Measurements from ENCODE around the gene GOT2. TPM values are rescaled to one million over a fixed set of nuclear protein-coding genes. Genes with fewer than 3 reads are reported as not detected.
"Not testable (repeated sequence)": the region's sequence is repeated elsewhere in the genome, so short reads cannot be mapped to it uniquely, and the experiment has no call there.

The GOT2 gene
- polyA plus RNA-seq, 1 of the 3 experiments (the other 2 are of a cell fraction): 69.2 TPM

DNA sequence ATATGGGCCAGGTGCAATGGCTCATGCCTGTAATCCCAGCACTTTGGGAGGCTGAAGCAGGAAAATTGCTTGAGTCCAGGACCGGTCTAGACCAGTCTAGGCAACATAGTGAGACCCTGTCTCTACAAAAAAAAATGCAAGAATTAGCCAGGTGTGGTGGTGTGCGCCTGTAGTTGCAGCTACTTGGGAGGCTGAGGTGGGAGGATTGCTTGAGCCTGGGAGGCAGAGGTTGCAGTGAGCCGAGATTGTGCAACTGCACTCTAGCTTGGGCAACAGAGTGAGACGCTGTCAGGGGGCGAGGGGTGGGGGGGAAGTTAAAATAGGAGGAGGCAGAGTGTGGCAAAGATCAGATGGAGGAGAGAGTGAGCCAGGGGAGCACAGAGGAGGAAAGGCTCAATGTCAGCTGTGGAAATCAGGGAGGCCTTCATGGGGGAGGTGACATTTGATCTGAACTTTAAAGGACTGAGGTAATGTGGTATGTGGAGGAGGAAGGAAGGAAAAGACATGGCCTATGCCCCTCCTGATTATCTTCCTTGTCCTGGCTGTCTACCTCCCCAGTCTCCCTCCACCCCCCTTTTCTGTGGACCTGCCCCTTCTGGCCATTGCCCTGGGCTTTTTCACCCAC, 4.7 kb upstream of the GOT2 start (continued):
- TF ChIP-seq, protein P1, sequence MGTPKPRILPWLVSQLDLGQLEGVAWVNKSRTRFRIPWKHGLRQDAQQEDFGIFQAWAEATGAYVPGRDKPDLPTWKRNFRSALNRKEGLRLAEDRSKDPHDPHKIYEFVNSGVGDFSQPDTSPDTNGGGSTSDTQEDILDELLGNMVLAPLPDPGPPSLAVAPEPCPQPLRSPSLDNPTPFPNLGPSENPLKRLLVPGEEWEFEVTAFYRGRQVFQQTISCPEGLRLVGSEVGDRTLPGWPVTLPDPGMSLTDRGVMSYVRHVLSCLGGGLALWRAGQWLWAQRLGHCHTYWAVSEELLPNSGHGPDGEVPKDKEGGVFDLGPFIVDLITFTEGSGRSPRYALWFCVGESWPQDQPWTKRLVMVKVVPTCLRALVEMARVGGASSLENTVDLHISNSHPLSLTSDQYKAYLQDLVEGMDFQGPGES (IDR thresholded peaks at IDR 0.05; ENCODE audit: low read depth, low read length): no peak
- TF ChIP-seq RFX5 (IDR thresholded peaks at IDR 0.05; ENCODE audit: low read length) (no peak), NRF1 (IDR thresholded peaks at IDR 0.05; ENCODE audit: low read depth, low read length) (no peak), POLR2AphosphoS5 (IDR thresholded peaks at IDR 0.05; ENCODE audit: low read depth, low read length) (no peak)

DNA sequence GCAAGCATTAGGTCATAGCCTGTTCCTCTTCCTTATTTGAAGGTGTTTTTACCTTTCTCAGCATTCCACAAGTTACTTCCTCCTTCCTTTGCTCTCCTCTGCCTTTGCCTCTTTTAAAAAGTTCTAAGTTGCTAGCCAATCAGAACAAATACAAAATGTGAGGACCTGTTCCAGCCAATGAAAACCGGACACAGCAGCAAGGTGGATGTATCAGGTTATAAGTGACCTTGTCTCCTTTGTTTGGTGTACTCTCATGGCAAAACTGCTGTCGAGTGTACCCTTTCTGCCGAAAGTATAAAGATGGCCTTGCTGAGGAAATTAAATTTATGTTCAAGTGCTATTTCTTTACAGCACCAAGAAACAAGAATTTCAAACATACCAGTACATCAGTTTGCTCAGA, 2.2 kb upstream of the GOT2 start:
- CTCF ChIA-PET; H4K20me1 ChIP-seq (ENCODE audit: insufficient read depth): not testable (repeated sequence)
- 80% methylated on average over 3 of the region's 3 CpGs for whole genome bisulfite sequencing (ENCODE audit: low lambda C conversion rate)

DNA sequence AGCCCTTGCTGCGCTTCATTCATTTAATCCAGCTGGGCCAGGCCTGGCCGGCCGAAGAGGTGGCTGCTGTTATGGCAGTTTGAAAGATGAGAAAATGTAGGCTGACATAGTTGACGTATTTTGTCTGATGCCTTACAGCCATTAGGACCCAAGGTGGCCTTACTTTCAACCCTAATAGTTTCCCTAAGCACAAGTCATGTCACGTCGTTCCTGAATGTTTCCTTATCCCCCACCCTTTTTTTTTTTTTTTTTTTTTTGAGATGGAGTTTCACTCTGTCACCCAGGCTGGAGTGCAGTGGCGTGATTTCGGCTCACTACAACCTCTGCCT, 307 bp upstream of the GOT2 start:
- H3K9me3 ChIP-seq: no peaks in the 10 kb centered on the region
- peaks cover 46% of the 10 kb centered on the region for H3K79me2 ChIP-seq (ENCODE audit: insufficient read depth)
- peak overlapping the region; percentile 86; the same call in 1 of the 2 replicates for H3K4me2 ChIP-seq
- H4K20me1 ChIP-seq (ENCODE audit: insufficient read depth): peaks cover 7% of the 10 kb centered on the region; the same call in 1 of the 2 replicates
- WGBS (ENCODE audit: low lambda C conversion rate): 70% methylated on average over 5 of the region's 8 CpGs
- ChIA-PET POLR2A (no interaction called here), CTCF (interaction anchor here (0.5 to 1.8 kb wide), 9 partner anchors 9 to 70 kb away, joined by 3 to 7 read pairs (median 4); no protein-coding TSS in a partner anchor)
- no peaks in the 10 kb centered on the region for H3K9me2 ChIP-seq
- no peak for DNase-seq
- no peak overlapping the region for H3K9ac ChIP-seq
- TF ChIP-seq, protein P2, sequence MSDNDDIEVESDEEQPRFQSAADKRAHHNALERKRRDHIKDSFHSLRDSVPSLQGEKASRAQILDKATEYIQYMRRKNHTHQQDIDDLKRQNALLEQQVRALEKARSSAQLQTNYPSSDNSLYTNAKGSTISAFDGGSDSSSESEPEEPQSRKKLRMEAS (IDR thresholded peaks at IDR 0.05; ENCODE audit: low read depth): no peak
- TF ChIP-seq, protein P3, sequence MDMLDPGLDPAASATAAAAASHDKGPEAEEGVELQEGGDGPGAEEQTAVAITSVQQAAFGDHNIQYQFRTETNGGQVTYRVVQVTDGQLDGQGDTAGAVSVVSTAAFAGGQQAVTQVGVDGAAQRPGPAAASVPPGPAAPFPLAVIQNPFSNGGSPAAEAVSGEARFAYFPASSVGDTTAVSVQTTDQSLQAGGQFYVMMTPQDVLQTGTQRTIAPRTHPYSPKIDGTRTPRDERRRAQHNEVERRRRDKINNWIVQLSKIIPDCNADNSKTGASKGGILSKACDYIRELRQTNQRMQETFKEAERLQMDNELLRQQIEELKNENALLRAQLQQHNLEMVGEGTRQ (IDR thresholded peaks at IDR 0.05; ENCODE audit: borderline replicate concordance, low read depth, low read length): no peak
- no peak for TF ChIP-seq RXRA (IDR thresholded peaks at IDR 0.05; ENCODE audit: borderline replicate concordance, low read depth)
- no peak for TF ChIP-seq TCF12 (IDR thresholded peaks at IDR 0.05)
- TF ChIP-seq GATA2 (CRISPR knock-in tag; IDR thresholded peaks at IDR 0.05): no peak
- TF ChIP-seq ELF1 (IDR thresholded peaks at IDR 0.05): no peak
- no peak for TF ChIP-seq POLR2AphosphoS5 (IDR thresholded peaks at IDR 0.05; ENCODE audit: low read depth, low read length)
- no peak for TF ChIP-seq SIN3A (IDR thresholded peaks at IDR 0.05; ENCODE audit: borderline replicate concordance, low read depth, low read length)
- no peak for TF ChIP-seq FOXJ3 (CRISPR knock-in tag; IDR thresholded peaks at IDR 0.05)
- TF ChIP-seq MXI1 (IDR thresholded peaks at IDR 0.05; ENCODE audit: low read depth, low read length): no peak
- TF ChIP-seq FOSL2 (IDR thresholded peaks at IDR 0.05; ENCODE audit: borderline replicate concordance, low read depth): no peak
- TF ChIP-seq, protein P4, sequence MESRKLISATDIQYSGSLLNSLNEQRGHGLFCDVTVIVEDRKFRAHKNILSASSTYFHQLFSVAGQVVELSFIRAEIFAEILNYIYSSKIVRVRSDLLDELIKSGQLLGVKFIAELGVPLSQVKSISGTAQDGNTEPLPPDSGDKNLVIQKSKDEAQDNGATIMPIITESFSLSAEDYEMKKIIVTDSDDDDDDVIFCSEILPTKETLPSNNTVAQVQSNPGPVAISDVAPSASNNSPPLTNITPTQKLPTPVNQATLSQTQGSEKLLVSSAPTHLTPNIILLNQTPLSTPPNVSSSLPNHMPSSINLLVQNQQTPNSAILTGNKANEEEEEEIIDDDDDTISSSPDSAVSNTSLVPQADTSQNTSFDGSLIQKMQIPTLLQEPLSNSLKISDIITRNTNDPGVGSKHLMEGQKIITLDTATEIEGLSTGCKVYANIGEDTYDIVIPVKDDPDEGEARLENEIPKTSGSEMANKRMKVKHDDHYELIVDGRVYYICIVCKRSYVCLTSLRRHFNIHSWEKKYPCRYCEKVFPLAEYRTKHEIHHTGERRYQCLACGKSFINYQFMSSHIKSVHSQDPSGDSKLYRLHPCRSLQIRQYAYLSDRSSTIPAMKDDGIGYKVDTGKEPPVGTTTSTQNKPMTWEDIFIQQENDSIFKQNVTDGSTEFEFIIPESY (IDR thresholded peaks at IDR 0.05; ENCODE audit: borderline replicate concordance, low read depth): no peak
- no peak for TF ChIP-seq TEAD4 (IDR thresholded peaks at IDR 0.05; ENCODE audit: borderline replicate concordance, insufficient read depth)
- TF ChIP-seq SMC3 (IDR thresholded peaks at IDR 0.05; ENCODE audit: low read depth, low read length): no peak
- peaks cover 0 to 6% of the 10 kb centered on the region in 2 experiments; a peak in 3 of 4 replicates for H3K4me1 ChIP-seq (ENCODE audit: control insufficient read depth in 1 of 2, insufficient read depth in 2 of 2, low read depth in 1 of 2, low read length in 1 of 2)
- H2AFZ ChIP-seq (ENCODE audit: low read depth): peak overlapping the region; percentile 80; the same call in 1 of the 2 replicates
- no peaks in the 10 kb centered on the region for H3K27me3 ChIP-seq (ENCODE audit: insufficient read depth)
- H3F3A ChIP-seq (replicated peaks; ENCODE audit: insufficient read depth): no peaks in the 10 kb centered on the region
- peaks cover 0 to 5% of the 10 kb centered on the region in 2 experiments for H3K36me3 ChIP-seq (replicated peaks in 1 of 2; ENCODE audit: control insufficient read depth in 1 of 2, insufficient read depth in 2 of 2, low read length in 1 of 2)
- peak overlapping the region in 1 of 2 experiments; percentile 67; a peak in 2 of 4 replicates for H3K27ac ChIP-seq (ENCODE audit: low read depth in 2 of 2, low read length in 1 of 2)
- H3K4me3 ChIP-seq (ENCODE audit: low read depth in 2 of 2, low read length in 1 of 2): peak overlapping the region; percentile 85 to 98

More for the DNA sequence above, 2.2 kb upstream of the GOT2 start:
- DNase-seq; H3F3A ChIP-seq (replicated peaks; ENCODE audit: insufficient read depth); H2AFZ ChIP-seq (ENCODE audit: low read depth); H3K9ac ChIP-seq; H3K27ac ChIP-seq (ENCODE audit: low read depth in 2 of 2, low read length in 1 of 2); H3K4me2 ChIP-seq; H3K4me1 ChIP-seq (ENCODE audit: control insufficient read depth in 1 of 2, insufficient read depth in 2 of 2, low read depth in 1 of 2, low read length in 1 of 2); POLR2A ChIA-PET; H3K4me3 ChIP-seq (ENCODE audit: low read depth in 2 of 2, low read length in 1 of 2); H3K9me3 ChIP-seq; H3K36me3 ChIP-seq (replicated peaks in 1 of 2; ENCODE audit: control insufficient read depth in 1 of 2, insufficient read depth in 2 of 2, low read length in 1 of 2); H3K9me2 ChIP-seq; H3K27me3 ChIP-seq (ENCODE audit: insufficient read depth): not testable (repeated sequence)
- peaks cover 27% of the 10 kb centered on the region for H3K79me2 ChIP-seq (ENCODE audit: insufficient read depth)
